HG03575 (cell line): ENCODE results near the gene MALAT1.

Source experiments
- ATAC-seq: cut with Tn5 transposase; IDR thresholded peaks from one replicate; pipeline ENCODE4 v1.9.1; 2021; ENCODE audit not compliant: unreplicated experiment, insufficient number of reproducible peaks, low FRiP score; ENCODE audit errors: extremely low read depth

Gene MALAT1

DNA sequence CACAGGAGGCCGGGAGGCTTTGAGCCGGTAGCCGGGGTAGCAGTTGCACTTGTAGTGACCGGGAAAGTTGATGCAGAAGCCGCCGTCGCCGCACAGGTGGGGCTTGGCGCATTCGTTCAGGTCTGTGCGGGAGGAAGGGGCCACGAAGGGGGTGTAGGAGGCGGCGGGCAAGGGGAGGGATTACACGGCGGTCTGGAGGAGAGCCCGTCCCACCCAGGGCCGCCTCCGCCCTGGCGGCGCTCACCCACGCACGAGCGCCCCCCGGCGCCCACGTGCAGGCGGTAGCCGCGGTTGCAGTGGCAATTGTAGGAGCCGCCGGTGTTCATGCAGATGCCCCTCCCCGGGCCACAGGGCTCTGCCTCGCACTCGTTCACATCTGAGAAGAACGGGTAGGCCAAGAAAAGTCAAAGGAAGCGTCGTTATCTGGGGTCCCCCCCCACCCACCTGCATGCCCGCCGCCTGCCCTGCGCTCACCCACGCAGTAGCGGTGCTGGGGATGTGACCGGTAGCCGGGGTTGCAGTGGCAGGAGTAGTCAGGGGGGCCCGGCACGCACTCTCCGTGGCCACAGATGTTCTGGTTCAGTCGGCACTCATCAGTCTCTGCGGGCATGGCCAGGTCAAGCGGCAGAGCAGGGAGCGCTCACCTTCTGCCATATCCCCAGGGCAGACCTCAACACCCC is 48.7 kb downstream of the MALAT1 start:
- ATAC-seq = no peak

DNA sequence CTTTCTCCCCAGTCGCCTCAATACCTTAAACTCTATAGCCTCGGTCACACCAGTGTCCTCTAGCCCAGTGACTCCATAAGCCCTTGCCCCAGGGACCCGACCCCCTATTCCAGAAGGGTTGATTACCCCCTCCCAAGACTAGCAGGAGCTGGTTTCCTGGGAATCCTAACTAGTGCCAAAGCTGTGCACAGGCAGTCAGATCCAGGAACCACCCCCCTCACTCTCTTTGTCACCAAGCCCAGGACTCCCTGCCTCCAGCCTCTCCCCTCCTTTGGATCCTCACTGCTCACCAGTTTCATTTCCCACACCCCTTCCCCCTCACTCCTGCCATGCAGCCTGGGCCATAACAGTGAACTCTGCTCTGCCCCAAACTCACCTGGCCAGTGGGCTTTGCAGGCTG is 49.5 kb downstream of the MALAT1 start:
- ATAC-seq = no peak

DNA sequence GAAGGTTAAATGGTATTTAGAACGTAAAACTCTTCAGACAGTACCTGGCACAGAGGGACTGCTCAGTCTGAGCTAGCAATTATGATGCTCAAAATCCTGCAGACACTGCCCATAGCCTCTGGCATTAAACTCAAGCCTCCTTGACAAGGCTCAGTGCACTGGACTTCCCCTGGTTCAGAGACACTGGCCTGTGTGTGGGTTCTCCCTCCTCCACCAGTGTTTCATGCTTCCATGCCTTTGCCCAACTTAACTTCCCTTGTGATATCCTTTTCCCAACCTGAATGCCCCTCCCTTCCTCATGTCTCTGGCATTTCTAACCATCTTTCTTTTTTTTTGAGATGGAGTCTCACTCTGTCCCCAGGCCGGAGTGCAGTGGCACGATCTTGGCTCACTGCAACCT is 50.3 kb downstream of the MALAT1 start:
- no peak for ATAC-seq

DNA sequence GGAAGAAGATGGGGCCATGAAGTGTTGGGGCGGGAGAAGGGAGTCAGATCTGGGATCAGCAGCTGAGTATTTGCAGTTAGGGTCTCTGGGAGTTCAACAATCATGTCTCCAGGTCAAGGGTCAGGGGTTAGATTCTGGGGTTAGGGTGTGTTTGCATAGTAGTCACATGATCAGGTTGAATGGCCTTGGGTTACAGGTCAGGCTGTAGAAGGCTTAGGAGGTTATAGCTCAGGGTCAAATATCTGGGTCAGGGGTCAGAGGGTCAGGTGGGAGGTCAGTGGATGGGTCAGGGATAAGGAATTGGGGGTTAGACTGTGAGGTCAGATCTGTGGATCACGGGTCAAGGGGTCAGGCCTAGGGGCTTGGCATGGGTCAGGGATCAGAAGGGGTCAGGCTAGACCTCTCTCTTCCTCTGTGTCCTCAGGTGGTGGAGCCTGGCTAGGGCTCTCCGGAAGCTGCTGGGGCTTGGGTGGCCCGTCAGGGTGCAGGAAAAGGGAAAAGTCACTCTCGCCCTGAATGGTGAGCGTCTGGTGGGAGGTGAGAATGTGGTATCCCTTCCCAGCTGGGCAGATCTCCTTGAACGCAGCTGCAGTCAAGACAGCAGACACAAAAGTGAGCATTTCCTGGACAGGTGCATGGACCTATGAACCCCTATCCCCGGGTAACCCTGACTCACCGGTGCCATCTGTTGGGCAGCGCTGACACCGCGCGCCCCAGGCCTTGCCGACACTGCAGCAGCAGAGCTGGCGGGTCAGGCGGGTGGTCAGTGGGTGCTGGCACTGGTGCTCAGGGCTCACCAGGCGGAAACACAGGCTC is 52.9 kb downstream of the MALAT1 start:
- ATAC-seq = no peak

DNA sequence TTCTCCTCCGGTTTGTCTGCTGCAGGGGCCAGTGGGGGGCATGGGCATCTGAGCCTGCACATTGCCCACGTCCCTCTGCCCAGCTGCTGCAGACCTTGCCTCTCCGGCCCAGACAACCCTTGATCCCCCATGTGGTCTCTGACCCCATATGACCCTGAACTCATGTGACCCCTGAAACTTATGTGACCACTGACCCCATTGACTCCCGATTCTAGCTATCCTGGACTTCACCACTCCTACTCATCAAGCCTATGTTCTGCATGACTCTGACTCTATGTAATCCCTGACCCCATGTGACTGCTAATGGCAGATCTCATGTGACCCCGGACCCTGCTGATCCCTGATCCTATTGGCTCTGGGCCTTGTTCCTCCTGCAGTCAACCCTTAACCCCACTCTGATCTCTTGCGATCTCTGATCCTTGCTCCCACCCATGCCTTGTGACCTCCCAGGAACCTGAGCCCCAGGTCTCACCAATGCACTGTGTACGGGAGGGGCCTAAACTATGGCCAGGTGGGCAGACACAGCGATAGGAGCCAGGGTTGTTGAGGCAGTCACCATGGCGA is 53.6 kb downstream of the MALAT1 start:
- ATAC-seq = no peak

DNA sequence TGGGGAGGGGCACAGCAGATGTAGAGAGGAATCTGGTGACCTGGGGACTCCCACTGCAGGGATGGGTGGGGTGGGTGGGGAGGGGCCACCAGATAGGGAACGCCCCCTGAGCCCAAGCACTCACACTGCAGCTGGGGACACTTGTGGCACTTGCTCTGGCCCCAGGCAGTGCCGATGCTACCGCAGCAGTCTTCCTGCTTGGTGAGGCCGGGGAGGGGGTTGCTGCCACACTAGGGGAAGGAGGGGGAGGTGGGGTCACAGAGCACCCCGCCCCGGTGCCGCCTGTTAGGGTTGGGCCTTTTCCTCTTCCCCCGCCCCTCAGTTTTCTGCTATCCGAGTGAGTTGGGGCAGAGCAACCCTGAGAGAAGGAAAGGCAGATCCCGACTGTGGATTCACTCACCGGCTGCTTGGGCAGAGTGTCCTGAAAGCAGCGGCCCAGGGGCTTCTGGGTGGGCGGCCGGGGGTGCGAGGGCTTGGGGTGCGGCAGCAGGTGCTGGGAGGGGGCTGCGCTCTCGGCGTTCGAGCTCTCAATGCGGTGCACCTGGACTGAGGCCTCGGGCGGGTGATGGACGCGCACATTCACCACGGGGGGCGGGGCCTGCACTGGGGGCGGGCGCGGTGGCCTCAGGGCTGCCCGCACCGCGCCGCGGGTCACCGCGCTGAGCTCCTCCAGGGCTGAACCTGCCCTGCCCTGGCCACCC is 54.6 kb downstream of the MALAT1 start:
- no peak for ATAC-seq

DNA sequence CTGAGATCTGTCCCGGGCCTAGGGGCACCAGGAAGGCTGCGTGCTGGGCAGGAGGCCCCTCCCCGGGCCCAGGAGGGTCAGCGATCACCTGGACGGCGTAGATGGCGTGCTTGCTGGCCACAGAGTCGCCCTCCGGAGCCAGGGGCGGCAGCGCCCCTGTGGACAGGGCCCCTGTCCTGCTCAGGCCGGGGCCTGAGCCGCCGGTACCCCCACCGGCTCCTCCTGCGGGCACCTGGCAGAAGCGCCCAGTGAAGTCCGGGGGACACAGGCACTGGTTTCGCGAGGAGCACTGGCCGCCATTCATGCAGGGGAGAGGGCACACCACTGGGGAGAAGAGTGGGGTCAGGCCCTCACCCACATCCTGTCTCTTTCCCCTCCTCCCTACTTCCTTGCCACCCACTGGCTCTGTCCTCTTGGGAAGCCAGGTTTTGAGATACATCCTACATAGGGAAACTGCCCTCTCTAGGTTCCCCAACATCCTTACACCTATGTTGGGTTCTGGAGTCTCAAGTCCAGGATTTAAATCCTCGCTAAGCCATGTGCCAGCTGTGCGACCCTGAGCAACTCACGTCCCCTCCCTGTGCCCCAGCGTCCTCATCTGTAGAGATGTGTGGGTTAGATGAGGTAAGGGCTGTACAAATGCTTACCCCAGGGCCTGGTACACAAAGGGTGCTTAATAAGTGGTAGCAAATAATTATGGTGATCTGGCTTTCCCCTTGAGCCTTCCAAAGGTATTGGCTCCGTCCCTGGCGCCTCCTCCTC is 55.4 kb downstream of the MALAT1 start:
- no peak for ATAC-seq

DNA sequence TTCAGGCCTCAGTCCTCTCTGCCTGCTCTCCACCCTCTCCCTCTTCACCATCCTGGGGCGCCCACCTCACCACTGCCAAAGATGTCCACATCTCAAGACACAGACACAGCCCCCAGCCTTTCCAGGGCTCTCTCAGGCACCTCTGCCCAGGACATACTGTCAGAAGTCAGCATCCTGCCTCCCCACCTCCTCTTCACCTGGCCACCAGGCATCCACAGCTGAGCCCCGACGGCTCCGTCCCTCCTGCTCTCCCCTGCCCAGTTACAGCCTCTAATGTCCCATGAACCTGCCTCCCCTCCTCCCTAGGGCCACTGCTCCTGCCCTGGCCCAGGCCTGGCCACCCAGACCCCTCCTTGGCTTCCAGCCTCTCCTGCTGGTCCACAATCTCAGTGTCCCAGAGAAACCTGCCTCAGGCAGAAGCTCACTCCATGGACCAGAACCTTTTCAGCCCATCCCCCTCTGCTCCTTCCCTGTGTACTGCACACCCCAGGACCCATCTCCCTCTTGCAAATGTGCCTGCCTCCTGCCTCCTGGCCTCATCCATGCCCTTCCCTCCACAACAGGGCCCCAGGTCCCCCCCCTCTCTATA is 56.1 kb downstream of the MALAT1 start:
- no peak for ATAC-seq

DNA sequence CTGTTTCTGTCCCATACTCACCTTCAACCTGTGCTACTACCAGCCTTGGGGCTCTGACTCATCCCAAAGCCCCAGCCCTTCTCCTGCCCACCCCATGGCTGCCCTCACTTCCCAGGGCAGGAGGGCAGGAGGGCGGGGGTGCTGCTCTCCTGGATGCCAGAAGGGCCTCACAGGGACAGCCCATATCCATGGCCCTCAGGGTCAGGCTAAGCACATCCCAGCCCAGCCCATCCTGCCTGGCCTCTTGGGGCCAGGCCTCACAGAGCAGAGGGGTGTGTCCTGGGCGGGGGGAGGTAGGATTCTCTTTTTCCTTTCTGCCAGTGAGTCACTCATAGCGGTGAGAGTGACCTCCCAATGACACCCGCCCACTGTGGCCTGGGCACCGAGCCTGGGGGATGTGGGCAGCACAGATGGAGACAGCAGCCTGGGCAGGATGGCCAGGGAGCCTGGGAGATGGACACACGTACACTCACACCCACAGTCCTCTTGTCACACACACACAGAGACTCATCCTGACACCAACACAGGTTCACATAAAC is 56.9 kb downstream of the MALAT1 start:
- no peak for ATAC-seq
